ENCODE measurements around the gene PDE7B.

DNA sequence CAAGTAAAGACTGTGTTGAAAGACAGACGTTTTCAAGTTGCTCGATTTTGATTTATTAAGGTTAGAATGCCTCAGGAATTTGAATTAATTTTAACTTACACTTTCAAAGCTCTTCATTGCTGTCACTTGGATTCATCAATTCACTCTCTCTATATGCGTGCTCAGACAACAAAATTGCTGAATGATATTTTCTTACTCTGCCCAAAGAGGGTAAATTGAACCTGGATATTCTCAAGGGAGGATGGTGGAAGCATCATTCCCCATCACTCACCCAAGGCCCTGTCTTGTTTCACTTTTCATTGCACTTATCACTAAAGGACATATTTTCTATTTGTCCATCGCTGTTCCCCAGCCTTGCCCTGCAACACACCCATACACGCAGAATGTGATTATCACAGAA is 102.3 kb downstream of the PDE7B start:
- TF ChIP-seq, protein P1, sequence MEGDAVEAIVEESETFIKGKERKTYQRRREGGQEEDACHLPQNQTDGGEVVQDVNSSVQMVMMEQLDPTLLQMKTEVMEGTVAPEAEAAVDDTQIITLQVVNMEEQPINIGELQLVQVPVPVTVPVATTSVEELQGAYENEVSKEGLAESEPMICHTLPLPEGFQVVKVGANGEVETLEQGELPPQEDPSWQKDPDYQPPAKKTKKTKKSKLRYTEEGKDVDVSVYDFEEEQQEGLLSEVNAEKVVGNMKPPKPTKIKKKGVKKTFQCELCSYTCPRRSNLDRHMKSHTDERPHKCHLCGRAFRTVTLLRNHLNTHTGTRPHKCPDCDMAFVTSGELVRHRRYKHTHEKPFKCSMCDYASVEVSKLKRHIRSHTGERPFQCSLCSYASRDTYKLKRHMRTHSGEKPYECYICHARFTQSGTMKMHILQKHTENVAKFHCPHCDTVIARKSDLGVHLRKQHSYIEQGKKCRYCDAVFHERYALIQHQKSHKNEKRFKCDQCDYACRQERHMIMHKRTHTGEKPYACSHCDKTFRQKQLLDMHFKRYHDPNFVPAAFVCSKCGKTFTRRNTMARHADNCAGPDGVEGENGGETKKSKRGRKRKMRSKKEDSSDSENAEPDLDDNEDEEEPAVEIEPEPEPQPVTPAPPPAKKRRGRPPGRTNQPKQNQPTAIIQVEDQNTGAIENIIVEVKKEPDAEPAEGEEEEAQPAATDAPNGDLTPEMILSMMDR (conservative IDR thresholded peaks at IDR 0.05; ENCODE audit: low read length), result no peak
- TF ChIP-seq EZH2phosphoT487 (IDR thresholded peaks at IDR 0.05; ENCODE audit: borderline replicate concordance), result no peak
